GM12875 (cell line): ENCODE measurements around the gene ANXA3.

Experiments
- H3K4me3 ChIP-seq: one replicate; pipeline ENCODE4 v1.5.1; 2011; ENCODE audit warnings: low read depth, low read length, control low read depth
- CTCF ChIP-seq: IDR thresholded peaks from 2 replicates; pipeline ENCODE4 v1.5.1; 2011; ENCODE audit warnings: low read depth, mild to moderate bottlenecking, control low read depth, inconsistent platforms, low read length, moderate library complexity, borderline replicate concordance; ENCODE audit not compliant: insufficient read depth

The ANXA3 gene

GRCh38 chr4:78565971-78566372 is 14.4 kb downstream of the ANXA3 start:
- no peak overlapping the region for H3K4me3 ChIP-seq
- TF ChIP-seq CTCF, result no peak

GRCh38 chr4:78566834-78567499 is 15.4 kb downstream of the ANXA3 start:
- no peak overlapping the region for H3K4me3 ChIP-seq
- no peak for TF ChIP-seq CTCF

- TF ChIP-seq CTCF, result no peak
- no peak overlapping the region for H3K4me3 ChIP-seq
These were observed 16.0 kb downstream of the ANXA3 start for GRCh38 chr4:78567500-78568060.

GRCh38 chr4:78568640-78569305 is 17.2 kb downstream of the ANXA3 start:
- H3K4me3 ChIP-seq, result no peak overlapping the region
- no peak for TF ChIP-seq CTCF

- H3K4me3 ChIP-seq, result no peak overlapping the region
- TF ChIP-seq CTCF, result no peak
These were observed 17.8 kb downstream of the ANXA3 start for GRCh38 chr4:78569306-78569821.

- no peak for TF ChIP-seq CTCF
- no peak overlapping the region for H3K4me3 ChIP-seq
These were observed 18.5 kb downstream of the ANXA3 start for GRCh38 chr4:78570117-78570516.

GRCh38 chr4:78571804-78572203 is 20.2 kb downstream of the ANXA3 start:
- no peak overlapping the region for H3K4me3 ChIP-seq
- no peak for TF ChIP-seq CTCF
